HL-60 (cell line): ENCODE results near the gene FTSJ1.

Experiments
- POLR2AphosphoS5 ChIP-seq: IDR thresholded peaks from 2 replicates; pipeline ENCODE4 v1.6.1; 2012; ENCODE audit warnings: low read depth
- SPI1 ChIP-seq: IDR thresholded peaks from 2 replicates; pipeline ENCODE4 v1.6.1; 2012; ENCODE audit warnings: low read depth, mild to moderate bottlenecking, borderline replicate concordance
- TF ChIP-seq, protein P1 (sequence below): IDR thresholded peaks from one replicate; pipeline ENCODE4 v1.5.1; 2011; ENCODE audit warnings: low read length, control low read depth, inconsistent platforms; ENCODE audit not compliant: insufficient read depth

DNA sequence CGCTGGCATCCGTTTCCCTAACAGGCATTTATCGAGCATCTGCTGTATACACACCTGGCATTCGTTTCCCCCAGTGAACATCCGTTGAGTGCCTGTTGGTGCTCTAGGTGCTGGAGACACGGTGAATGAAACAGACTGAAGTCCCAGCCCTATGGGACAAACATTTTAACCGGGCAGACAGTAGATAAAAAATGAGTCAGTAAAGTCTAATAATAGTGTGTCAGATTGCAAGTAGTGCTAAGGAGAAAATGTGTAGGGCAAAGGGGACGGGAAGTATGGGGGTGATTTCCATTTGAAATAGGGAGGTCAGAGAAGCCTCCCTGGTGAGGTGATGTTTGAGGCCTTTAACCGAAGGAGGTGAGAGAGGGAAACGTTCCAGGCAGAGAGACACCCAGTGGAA, 40.3 kb downstream of the FTSJ1 start:
- TF ChIP-seq, protein P1, sequence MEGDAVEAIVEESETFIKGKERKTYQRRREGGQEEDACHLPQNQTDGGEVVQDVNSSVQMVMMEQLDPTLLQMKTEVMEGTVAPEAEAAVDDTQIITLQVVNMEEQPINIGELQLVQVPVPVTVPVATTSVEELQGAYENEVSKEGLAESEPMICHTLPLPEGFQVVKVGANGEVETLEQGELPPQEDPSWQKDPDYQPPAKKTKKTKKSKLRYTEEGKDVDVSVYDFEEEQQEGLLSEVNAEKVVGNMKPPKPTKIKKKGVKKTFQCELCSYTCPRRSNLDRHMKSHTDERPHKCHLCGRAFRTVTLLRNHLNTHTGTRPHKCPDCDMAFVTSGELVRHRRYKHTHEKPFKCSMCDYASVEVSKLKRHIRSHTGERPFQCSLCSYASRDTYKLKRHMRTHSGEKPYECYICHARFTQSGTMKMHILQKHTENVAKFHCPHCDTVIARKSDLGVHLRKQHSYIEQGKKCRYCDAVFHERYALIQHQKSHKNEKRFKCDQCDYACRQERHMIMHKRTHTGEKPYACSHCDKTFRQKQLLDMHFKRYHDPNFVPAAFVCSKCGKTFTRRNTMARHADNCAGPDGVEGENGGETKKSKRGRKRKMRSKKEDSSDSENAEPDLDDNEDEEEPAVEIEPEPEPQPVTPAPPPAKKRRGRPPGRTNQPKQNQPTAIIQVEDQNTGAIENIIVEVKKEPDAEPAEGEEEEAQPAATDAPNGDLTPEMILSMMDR = no peak
- TF ChIP-seq POLR2AphosphoS5 (no peak), SPI1 (no peak)
